Gastroesophageal sphincter (tissue), 4 donors: ENCODE measurements around the gene GORAB. TPM values are rescaled to one million over a fixed set of nuclear protein-coding genes. Genes with fewer than 3 reads are reported as not detected.

Experiments
- ATAC-seq: fragments of 150-250 bp; one replicate; pipeline ENCODE4 v1.9.1; 2016; ENCODE audit warnings: mild to moderate bottlenecking, moderate library complexity
- H3K27ac ChIP-seq, 4 donors: fragments of 200-600 bp; sonication (generic) in 3 of 4; 1 replicate in 3 of 4; 2 replicates in 1 of 4; pipeline ENCODE4 v1.5.1; 2016 to 2019
- H3K27me3 ChIP-seq: fragments of 200-600 bp; sonication (generic); one replicate; pipeline ENCODE4 v1.5.1; 2019
- H3K36me3 ChIP-seq, 2 donors: fragments of 200-600 bp; sonication (generic); one replicate each; pipeline ENCODE4 v1.5.1; 2019; ENCODE audit warnings: control low read depth in 1 of 2
- H3K4me1 ChIP-seq, 3 donors: fragments of 200-600 bp; sonication (generic); 1 replicate in 2 of 3; 2 replicates in 1 of 3; pipeline ENCODE4 v1.5.1; 2016 to 2019; ENCODE audit warnings: control low read depth in 2 of 3
- H3K4me3 ChIP-seq, 2 donors: fragments of 200-600 bp; sonication (generic); one replicate each; pipeline ENCODE4 v1.5.1; 2019; ENCODE audit warnings: mild to moderate bottlenecking in 1 of 2, moderate library complexity in 1 of 2
- H3K9me3 ChIP-seq, 3 donors: fragments of 200-600 bp; sonication (generic); one replicate each; pipeline ENCODE4 v1.5.1; 2017 to 2019; ENCODE audit warnings: control low read depth in 2 of 3
- EP300 ChIP-seq: sonication (generic); formaldehyde crosslinking; IDR thresholded peaks from one replicate; pipeline ENCODE4 v1.6.1; 2017; ENCODE audit warnings: antibody characterized with exemption, mild to moderate bottlenecking
- POLR2A ChIP-seq, 2 donors: fragments of 450-650 bp; IDR thresholded peaks; one replicate each; pipeline ENCODE4 v1.6.1; 2017; ENCODE audit warnings: antibody characterized with exemption in 2 of 2, mild to moderate bottlenecking in 2 of 2, moderate library complexity in 1 of 2
- POLR2AphosphoS5 ChIP-seq: sonication (generic); formaldehyde crosslinking; IDR thresholded peaks from one replicate; pipeline ENCODE4 v1.6.1; 2017; ENCODE audit warnings: antibody characterized with exemption
- WGBS, 2 donors: methylation state at CpG; one replicate each; pipeline ENCODE4 v1.1.5; 2018; ENCODE audit warnings: low coverage in 1 of 2; 5-methylcytosine and 5-hydroxymethylcytosine counted together
- total RNA-seq, 4 donors: library from RNA; depleted of rRNA; stranded (reverse); fragments of >200 nt; gene quantifications; one replicate each; pipeline ENCODE4 v1.1.0, GENCODE V29; 2016
- TF ChIP-seq, protein P1 (sequence below), 4 experiments: fragments of 200-600 bp in 2 of 4; fragments of 450-650 bp in 2 of 4; sonication (generic) in 1 of 4; IDR thresholded peaks; one replicate each; pipeline ENCODE4 v1.5.1; 2017 to 2019; ENCODE audit warnings: antibody characterized with exemption in 4 of 4, mild to moderate bottlenecking in 2 of 4, moderate library complexity in 2 of 4

The GORAB gene
- total RNA-seq, 4 donors from 2014 or later: 5.9 to 18.0 (median 8.8) TPM

DNA sequence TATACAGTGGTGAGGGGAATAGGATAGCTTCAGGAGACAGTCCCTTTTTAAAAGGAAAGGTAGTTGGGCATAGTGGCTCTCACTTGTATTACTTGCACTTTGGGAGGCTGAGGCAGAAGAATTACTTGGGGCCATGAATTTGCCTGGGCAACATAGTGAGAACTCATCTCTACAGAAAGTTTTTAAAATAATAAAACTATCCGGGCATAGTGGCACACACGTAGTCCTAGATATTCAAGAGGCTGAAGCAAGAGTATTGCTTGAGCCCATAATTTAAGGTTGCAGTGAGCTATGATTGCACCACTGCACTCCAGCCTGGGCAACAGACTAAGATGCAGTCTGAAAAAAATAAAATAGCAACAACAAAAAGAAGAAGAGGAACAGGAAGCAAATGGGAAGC lies 27.2 kb downstream of the GORAB start:
- Histone ChIP-seq H3K9me3 (peaks cover 0 to 12% (median 0%) of the 10 kb centered on the region in 3 donors), H3K27ac (no peak overlapping the region), H3K4me3 (no peak overlapping the region), H3K36me3 (peaks cover 0 to 7% of the 10 kb centered on the region in 2 donors), H3K27me3 (no peaks in the 10 kb centered on the region), H3K4me1 (peaks cover 0 to 18% (median 7%) of the 10 kb centered on the region in 3 donors)
- ATAC-seq: no peak
- TF ChIP-seq POLR2A (IDR thresholded peaks at IDR 0.05): no peak
- TF ChIP-seq EP300: no peak
- TF ChIP-seq, protein P1, sequence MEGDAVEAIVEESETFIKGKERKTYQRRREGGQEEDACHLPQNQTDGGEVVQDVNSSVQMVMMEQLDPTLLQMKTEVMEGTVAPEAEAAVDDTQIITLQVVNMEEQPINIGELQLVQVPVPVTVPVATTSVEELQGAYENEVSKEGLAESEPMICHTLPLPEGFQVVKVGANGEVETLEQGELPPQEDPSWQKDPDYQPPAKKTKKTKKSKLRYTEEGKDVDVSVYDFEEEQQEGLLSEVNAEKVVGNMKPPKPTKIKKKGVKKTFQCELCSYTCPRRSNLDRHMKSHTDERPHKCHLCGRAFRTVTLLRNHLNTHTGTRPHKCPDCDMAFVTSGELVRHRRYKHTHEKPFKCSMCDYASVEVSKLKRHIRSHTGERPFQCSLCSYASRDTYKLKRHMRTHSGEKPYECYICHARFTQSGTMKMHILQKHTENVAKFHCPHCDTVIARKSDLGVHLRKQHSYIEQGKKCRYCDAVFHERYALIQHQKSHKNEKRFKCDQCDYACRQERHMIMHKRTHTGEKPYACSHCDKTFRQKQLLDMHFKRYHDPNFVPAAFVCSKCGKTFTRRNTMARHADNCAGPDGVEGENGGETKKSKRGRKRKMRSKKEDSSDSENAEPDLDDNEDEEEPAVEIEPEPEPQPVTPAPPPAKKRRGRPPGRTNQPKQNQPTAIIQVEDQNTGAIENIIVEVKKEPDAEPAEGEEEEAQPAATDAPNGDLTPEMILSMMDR (IDR thresholded peaks at IDR 0.05): no peak
- no peak for TF ChIP-seq POLR2AphosphoS5
- WGBS, 2 donors: 96 to 100% methylated on average over 2 of the region's 2 CpGs

DNA sequence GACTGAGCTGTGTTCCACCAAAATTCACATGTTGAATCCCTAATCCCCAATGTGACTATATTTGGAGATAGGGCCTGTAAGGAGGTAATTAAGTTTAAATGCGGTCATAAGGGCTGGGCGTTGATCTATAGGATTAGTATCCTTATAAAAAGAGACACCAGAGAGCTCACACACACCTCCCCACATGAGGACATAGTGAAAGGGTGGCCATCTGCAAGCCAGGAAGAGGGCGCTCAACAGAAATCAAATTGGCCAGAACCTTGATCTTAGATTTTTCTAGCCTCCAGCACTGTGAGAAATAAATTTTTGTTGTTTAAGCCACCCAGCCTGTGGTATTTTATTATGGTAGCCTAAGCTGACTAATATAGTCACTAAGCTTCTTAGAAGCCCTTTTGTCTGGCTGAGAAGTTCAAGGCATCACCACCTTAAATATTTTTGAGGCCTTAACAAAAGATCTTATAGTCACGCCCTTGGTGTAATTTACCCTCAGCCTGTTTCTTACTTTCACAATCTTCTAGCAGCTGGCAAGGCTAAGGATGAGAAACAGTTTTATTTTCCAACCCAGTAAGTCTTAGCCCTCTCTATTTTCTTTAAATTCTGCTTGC lies 28.8 kb downstream of the GORAB start:
- no peak overlapping the region for H3K4me3 ChIP-seq
- H3K27ac ChIP-seq: no peak overlapping the region
- TF ChIP-seq EP300: no peak
- TF ChIP-seq POLR2AphosphoS5: no peak
- no peak for TF ChIP-seq POLR2A (IDR thresholded peaks at IDR 0.05)
- ATAC-seq: no peak
- H3K36me3 ChIP-seq: no peaks in the 10 kb centered on the region
- H3K27me3 ChIP-seq: no peaks in the 10 kb centered on the region
- 82 to 95% methylated on average over 3 to 4 of the region's 4 CpGs for WGBS, 2 donors
- H3K4me1 ChIP-seq: peaks cover 0 to 18% (median 7%) of the 10 kb centered on the region in 3 donors
- peaks cover 0 to 12% (median 0%) of the 10 kb centered on the region in 3 donors for H3K9me3 ChIP-seq

DNA sequence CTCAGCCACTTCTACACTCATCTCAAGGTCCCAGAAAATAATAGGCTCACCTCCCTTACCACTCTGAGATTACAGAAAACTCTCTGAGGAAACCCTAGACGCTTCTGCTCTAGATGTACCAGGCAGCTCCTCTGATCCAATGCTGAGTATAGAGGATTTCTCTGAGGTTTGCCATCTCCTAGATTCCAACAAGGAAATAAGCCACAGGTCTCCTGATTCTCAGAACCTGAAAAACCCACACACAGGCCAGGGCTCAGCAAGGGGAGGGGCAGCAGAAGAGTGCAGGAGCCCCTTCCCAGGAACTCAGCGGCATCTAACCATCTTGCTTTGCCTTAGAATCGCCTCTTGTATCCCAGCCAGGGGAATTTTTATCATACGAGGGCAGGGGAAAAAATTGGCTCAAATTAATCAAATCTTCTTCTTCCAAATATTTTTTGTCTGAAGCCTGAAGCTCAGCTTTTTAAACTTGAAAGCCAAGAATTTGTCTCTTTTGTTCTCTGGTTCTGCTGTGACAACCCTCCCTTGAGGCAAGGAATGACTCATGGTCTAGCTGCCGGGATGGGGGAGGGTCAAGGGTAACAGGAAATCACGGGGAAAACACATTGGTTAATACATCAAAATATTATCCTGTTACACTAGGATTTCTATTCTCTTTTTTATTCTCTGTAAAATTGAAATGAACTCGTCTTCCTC lies 30.8 kb downstream of the GORAB start:
- Histone ChIP-seq H3K27me3 (no peaks in the 10 kb centered on the region), H3K4me1 (peaks cover 0 to 18% (median 7%) of the 10 kb centered on the region in 3 donors), H3K9me3 (peaks cover 0 to 12% (median 0%) of the 10 kb centered on the region in 3 donors), H3K27ac (peak overlapping the region in 3 of 4 donors; percentile 67 to 70 (median 68)), H3K4me3 (no peak overlapping the region), H3K36me3 (no peaks in the 10 kb centered on the region)
- 36 to 42% methylated on average over 5 to 7 of the region's 7 CpGs for WGBS, 2 donors
- peak; percentile 89 for ATAC-seq
- TF ChIP-seq, protein P1 (IDR thresholded peaks at IDR 0.05): no peak
- peak; percentile 56 for TF ChIP-seq POLR2AphosphoS5

DNA sequence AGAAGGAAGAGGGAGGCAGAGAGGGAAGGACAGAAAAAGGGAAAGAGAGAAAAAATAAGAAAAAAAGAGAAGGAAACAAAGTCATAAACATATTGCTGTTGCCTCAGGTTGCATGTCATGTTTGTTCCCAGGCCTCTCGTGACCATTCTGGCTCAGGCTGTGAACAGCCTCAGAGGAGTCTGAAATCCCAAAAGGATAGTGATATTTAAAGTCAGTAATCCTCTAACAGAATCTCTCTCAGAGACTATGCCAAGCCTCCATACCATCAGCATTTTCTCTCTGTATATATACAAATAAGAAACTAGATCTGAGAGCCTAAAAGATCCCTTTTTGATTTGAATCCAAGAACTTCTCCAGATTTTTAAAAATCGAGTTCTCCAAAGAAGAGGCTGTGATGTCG lies 35.2 kb downstream of the GORAB start:
- WGBS, 2 donors: 70 to 79% methylated on average over 2 to 3 of the region's 3 CpGs
- no peaks in the 10 kb centered on the region for H3K36me3 ChIP-seq
- ATAC-seq: no peak
- H3K27me3 ChIP-seq: no peaks in the 10 kb centered on the region
- no peak overlapping the region for H3K27ac ChIP-seq
- H3K4me1 ChIP-seq: peaks cover 0 to 16% (median 6%) of the 10 kb centered on the region in 3 donors
- H3K4me3 ChIP-seq: no peak overlapping the region
- H3K9me3 ChIP-seq: peaks cover 0 to 18% (median 0%) of the 10 kb centered on the region in 3 donors
- TF ChIP-seq, protein P1 (IDR thresholded peaks at IDR 0.05): no peak
- no peak for TF ChIP-seq POLR2AphosphoS5

GRCh38 chr1:170568197-170568596 lies 36.2 kb downstream of the GORAB start:
- Histone ChIP-seq H3K27ac (no peak overlapping the region), H3K27me3 (no peaks in the 10 kb centered on the region), H3K9me3 (peaks cover 0 to 18% (median 0%) of the 10 kb centered on the region in 3 donors), H3K36me3 (no peaks in the 10 kb centered on the region), H3K4me3 (no peak overlapping the region), H3K4me1 (peaks cover 0 to 7% (median 0%) of the 10 kb centered on the region in 3 donors)
- TF ChIP-seq EP300: no peak
- TF ChIP-seq POLR2A (IDR thresholded peaks at IDR 0.05): no peak
- TF ChIP-seq, protein P1 (IDR thresholded peaks at IDR 0.05): no peak
- no peak for TF ChIP-seq POLR2AphosphoS5
- no peak for ATAC-seq
